NCI-H226 (cell line): Measurements from ENCODE around the gene FGD5.
"Not testable (repeated sequence)": the region's sequence is repeated elsewhere in the genome, so short reads cannot be mapped to it uniquely, and the experiment has no call there.

ENCODE experiments used
- DNase-seq: peaks from one replicate; pipeline ENCODE4 v3.0.0-alpha.2; 2015

Gene FGD5

DNA sequence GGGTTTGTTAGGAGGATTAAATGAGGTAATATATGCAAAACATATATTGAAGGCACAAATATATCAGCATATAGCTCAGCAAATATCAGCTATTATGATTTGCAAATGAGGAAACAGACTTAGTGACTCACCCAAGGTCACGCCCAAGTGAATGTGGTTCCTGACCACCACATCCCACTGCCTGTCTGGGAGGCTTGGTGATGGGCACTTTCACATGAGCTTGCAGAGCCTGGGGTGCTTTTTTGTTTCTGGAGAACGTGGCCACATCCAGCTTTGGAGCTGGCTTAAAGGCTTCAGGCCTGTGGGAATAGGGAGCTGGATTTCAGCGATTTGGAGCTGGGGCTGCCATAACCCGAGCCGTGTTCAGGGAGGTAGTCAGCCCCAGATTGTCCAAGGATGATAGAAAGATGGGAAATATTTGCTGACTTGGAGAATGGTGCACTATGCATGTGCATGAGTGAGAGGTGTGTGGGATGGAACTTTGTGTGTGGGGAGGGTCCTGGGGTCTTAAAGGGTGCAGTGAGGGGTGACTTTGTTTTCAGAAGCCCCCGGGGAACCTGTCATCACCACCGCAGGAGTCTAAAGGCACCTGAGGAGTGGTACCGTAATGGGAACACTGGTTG is 12.0 kb upstream of the FGD5 start:
- DNase-seq, result no peak

DNA sequence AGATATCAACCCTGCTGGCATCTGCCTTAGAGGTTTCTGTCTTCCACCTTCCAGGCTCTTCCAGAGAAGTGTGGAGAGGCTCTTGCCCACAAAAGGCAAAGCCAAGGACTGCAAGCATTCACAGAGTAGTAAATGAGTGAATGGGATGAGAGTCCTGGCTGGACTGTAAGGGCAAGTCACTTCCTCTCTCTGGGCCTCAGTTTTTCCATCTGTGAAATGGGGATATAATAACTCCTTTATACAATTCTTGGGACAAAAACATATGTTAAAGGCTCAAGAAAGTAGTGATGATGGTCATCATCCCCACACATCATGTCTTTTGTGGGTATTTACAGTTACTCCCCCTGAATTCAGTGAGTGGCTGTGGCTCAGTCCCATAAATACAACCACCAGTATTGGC is 10.7 kb upstream of the FGD5 start:
- DNase-seq, result no peak

DNA sequence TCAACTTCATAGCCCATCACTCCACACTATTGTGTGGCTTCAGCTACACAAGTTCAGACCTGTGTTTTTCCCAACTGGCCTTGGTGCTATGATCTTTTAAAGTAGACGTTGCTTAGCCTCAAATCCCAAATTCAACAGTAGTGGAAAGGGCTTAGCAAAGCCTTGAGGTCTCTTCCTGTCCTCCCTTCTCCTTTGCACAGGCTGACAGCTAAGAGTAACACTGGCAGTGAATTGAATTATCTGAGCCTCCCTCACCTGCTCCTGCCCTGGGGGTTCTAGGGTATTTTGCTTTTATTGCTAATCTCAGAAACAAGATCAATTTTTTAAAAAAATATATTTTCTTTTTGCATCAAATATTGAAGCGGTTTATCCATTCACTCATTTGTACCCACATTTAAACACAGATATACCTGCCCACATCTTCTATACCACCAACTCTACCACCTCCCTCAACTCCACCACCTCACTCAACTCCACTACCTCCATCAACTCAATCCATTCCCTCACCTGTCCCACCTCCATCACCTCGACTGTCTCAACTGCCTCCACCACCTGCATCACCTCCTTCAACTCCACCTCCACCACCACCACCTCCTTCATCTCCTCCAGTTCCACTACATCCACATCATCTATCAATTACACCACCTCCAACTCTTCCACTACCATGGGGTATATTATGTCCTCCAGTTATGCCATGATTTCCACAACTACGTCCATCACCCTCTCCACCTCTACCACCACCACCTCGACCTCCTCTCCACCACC is 10.1 kb upstream of the FGD5 start:
- DNase-seq, result no peak

DNA sequence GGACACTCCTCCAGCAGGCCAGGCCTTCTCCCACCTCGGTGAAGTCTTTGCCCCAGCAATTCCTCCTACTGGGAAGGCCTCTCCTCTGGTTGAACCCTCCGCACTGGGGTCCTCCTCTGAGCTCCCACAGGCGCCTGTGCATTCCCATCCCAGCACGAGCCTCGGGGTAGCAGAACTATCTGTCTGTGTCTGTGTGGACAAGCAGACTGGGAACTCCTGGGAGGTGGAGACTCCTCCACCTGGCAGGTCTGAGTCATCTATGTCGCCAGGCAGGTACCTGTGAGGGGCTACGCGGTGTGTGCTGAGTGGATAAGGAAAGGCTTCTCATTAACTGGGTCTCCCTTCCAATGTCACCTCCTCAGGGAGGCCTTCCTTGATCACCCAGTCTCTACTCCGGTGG is 9.2 kb upstream of the FGD5 start:
- not testable (repeated sequence) for DNase-seq

DNA sequence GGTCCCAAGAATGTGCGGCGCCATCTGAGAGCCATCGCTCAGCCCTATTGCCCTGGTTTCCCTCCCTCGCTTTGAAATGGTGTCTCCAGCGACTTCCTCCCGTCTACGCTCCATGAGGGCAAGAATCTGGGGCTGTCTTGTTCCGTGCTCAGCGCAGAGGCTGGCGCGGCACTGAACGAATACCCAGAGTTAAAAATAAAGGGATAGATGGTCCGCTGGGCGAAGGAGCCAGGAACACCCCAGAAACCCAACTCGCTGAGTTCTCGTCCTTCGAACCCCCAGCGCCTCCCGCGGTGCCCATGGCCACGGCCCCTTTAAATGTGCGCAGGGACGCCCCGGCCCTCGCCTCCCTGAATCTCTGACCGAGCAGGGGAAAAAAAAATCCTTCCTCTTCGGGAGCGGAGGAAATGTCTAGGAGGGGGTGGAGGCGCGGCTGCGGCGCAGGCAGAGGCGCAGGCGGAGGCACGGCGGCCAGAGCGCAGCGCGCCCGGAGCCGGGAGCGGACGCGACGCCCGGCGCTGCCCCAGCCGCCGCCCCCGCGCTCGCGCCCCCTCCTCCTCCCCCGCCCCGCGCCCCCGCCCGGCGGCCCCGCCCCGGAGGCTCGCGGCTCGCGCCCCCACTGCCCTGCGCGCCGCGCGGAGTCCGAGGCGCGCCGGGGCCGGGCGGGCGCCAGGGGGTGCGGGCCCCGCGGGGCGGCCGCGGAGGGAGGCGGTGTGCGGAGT is 8.5 kb upstream of the FGD5 start:
- no peak for DNase-seq

DNA sequence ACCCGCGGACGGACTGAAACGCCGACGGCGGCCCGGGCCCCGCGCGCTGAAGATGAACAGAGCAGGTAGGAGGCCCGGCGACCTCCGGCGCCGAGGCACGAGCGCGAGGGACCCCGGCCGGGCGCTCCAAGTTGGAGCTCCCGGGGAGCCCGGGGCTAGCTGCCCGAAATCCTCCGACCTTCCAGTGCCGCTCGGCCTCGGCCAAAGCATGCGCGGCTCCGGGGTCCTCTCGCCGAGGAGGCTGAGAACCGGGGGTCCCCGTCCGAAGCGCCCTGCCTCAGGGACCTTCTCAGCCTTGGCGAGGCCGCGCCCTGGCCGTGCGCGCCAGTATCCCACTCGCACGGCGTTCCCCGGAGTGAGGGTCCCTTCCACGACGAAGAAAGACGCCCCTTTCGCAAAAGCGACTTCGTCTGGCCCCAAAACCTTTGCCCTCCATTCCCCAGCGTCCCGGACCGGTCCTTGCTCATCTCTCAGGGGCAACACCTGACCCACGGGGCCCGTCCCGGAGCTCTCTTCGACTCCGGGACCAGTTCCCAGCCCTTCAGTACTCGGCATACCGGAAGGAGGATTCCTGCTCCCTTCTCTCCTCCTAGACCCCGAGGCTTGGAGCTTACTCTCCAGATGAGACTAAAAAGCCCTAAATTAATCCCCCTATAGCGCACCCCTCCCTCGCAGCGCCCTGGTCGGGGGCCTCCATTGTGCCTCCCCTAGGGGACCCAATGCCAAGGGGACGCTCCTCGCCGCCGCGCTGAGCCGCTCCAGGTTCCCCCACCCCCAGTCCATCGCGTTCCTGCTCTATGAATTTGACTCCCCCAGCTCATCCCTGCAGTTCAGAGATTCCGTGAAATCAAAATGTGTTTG is 7.7 kb upstream of the FGD5 start:
- no peak for DNase-seq

DNA sequence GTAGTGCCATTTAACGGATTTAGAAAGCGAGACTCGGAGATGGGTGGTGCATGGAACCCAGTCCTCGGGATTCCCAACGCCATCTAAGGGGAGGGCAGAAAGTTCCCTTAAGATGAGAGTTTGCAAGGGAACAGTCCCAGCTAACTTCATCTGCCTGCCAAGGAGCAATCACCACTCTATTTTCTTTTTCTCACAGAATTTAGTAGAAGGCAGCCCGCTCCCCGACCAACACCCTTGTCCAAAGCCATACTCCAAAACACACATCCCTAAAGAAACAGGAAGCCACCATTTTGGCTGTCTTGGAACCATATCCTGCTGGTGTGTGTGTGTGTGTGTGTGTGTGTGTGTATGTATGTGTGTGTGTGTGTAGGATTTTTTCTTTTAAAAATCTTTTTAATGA is 7.1 kb upstream of the FGD5 start:
- DNase-seq, result no peak

DNA sequence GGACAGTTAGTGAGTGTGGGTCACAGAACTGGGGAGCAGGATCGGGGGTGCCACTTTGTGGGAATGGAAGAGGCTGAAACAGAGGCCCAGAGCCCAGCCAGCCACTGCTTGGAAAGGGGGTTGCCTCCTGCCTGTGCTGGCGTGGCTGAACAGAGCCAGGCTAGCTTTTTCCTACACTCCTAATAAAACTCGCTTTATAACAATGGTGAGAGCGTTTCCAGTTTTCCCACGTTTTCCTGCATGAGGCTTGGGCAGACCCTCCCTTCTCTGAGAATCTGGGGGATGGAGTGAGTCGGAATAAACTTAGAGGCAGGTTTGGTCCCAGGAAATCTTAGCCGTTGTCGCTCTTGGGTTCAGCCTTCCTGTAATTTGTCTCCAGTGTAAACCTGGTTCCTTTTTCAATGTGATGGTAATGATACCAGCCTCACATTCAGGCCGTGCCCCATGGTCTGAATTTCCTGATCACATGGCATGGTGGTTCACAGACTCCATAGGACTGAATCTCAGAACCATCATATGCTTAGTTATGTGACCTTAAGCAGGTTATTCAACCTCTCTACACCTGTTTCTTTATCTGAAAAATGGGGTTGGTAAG is 6.5 kb upstream of the FGD5 start:
- no peak for DNase-seq

DNA sequence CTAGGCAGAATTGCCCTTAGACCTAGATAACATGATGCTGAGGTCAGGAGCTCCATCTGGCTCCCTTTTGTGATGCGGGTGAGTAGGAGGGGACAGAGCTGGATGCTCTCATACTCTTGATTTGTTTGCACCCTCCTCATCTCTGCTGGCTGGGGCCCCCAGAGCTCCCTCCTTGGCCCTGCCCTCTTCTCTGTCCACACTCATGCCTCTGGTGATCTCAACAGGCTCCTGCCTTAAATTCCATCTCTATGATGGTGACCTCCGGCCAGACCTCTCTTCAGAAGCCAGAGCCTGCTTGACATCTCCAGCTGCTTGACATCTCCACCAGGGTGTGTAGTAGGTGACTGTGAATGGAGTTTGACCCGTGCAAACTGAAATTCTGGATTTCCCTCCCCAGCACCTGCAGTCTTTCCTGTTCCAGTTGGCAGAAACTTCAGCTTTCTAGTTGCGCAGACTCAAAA is 4.3 kb upstream of the FGD5 start:
- no peak for DNase-seq

DNA sequence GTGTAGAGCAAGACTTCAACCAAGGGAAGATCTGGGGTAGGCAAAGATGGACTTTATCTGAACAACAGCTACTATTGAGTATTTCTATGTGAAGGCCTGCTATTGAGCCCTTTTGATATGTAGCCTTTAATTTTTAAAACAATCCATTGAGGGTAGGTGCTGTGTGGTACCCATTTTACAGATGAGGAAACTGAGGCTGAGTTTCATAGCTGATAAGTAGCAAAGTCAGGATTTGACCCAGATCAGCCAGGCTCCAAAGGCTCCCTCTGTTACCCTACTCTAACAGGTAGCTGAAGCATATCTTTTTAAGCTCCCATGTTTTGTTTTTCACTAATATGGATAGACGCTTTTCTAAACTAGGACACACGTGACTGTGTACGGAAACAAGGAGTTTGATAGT is 2.4 kb upstream of the FGD5 start:
- DNase-seq, result no peak

DNA sequence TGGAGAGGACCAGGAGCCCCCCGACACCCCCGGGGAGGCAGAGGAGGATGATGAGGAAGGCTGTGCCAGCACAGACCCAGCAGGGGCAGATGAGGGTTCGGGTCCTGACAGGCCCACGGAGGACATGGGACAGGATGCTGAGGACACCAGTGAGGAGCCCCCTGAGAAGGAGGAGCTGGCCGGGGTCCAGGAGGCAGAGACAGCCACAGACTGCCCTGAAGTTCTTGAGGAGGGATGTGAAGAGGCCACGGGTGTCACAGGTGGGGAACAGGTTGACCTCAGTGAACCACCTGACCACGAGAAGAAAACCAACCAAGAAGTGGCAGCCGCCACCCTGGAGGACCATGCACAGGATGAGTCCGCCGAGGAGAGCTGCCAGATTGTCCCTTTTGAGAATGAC is 909 bp downstream of the FGD5 start:
- DNase-seq, result no peak

DNA sequence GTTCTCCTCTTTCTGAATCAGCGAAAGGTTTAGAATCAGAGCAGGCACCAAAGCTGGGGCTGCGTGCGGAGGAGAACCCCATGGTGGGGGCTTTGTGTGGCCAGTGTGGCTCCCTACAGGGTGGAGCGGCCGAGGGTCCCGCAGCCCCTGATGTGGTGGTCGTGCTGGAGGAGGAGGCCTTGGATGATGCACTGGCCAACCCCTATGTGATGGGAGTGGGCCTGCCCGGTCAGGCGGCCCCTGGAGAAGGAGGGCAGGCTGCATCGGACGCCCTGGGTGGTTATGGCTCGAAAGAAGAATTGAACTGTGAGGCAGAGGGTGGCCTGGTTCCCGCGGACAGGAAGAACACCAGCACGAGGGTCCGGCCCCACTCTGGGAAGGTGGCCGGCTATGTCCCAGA is 1.4 kb downstream of the FGD5 start:
- DNase-seq, result no peak

DNA sequence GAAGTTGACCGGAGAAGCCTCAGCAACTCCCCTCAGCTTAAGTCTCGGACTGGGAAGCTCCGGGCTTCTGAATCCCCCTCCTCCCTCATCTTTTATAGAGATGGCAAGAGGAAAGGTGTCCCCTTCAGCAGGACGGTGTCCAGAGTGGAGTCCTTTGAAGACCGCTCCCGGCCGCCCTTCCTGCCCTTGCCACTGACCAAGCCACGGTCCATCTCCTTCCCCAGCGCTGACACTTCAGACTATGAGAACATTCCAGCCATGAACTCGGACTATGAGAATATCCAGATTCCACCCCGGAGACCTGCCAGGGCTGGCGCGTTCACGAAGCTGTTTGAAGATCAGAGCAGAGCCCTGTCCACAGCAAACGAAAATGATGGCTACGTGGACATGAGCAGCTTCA is 2.4 kb downstream of the FGD5 start:
- no peak for DNase-seq

DNA sequence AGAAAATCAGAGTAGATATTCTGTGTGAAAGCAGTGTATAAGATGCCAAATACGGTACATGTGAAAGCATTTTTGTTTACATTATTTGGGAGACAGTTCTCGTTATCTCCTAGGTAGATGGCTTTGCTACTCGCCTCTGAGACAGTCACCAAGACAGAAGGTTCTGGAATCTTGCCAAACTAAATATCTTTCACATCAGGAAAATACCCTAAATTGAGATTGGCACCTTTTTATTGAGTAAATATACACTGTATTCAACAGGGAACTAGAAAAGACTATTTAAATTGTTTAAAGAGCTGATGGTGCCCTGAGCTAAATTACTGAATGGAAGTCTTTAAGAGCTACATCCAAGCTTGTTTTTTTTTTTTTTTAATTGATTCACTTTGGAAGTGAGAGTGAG is 3.4 kb downstream of the FGD5 start:
- DNase-seq, result no peak

DNA sequence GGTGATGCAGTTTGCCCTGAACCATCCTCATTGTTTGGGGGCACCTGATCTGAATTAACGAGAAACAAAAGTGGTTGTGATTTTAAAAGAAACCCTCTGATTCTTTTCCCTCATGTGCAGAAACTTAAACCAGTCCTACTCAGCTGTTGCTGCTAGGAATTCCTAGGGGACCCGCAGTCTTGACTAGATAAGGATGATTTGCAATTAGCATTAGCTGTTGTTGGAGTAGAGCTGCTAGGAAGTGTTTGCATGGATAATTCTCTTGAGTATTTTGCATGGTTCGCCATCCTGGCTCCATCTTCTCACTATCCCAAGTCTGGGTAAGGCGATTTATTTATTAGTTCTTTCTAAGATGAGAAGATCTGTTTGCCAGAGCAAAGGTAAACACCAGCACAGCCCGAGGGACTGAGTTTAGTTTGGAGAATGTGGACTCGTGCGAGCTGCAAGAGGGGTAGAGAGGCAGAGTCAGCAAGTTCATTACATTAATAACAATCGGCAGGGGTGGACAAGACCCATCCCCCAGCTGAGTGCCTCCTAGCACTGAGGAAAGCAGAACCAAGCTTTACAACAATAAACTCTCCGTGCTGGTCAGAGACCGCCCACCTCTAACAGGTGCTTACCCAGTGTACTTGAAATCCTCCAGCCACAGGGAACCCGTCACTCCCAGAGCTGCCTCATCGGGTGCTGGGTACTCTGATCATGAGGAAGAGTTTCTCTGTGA is 4.1 kb downstream of the FGD5 start:
- no peak for DNase-seq

DNA sequence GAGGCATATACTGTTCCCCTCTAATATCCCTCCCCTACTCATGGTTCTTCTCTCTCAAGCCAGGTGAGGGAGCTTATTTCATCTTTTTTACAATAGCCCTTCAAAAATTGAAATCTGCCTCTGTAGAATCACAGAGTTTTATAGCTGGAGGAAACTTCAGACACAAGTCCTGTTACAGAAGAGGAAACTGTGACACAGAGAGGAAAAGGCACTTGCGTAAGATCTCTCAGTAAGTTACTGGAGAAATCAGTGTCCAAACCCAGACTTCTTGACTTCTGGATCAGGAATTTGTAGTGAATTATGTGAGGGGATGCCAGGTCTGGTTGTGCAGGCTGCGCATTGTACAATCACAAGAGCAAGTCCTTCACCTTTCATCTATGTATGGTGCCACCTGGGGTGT is 4.6 kb downstream of the FGD5 start:
- DNase-seq, result no peak

DNA sequence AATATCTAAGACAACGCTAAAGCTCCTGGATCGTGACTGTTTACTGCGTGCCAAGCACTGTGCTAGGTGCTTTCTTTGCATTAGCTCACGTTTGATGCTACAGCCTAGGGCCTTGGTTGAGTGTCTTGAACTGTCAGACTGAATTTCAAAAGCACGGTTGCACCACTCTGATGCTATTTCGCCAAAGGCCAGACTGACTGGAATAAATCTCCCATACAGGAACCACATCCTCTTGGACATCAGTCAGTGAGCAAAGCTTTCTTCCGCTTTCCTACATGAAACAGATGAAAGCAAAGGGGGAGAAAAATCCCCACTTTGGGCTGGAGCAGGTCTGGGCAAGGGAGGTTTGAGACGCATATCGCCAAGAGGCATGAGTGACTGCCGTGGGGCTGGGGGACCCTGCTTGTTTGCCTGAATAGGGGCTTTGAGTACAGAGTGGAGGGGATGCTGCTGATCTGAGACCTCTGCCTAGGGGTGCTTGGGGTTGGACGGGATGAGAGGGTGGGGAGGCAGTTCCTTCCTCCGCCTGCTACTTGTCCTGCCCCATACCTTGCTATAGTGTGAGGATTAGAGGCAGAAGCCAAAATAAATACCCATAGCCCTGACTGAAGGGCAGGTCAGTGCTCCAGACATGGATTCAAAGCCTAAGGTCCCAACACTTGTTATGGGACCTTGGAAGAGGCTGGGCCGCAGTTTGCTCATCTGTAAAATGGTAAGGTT is 5.3 kb downstream of the FGD5 start:
- DNase-seq, result no peak

DNA sequence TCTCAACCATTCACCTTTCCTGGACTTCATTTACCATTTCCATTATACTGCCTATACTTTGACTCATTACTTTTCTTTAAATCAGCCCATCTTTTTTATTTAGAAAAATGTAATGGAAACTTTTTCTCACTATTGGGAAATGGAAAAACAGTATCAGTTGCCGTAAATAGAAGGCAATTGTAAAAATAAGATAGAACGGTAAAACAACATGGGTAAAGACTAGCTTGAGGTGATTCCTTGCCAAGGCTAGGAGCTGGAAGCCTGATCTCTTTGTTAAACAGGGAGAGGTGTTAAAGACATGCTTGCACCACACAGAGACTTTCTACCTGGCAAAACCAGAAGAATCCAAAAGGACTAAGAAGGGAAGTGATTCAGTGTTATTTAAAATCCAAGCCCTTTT is 5.9 kb downstream of the FGD5 start:
- DNase-seq, result no peak

DNA sequence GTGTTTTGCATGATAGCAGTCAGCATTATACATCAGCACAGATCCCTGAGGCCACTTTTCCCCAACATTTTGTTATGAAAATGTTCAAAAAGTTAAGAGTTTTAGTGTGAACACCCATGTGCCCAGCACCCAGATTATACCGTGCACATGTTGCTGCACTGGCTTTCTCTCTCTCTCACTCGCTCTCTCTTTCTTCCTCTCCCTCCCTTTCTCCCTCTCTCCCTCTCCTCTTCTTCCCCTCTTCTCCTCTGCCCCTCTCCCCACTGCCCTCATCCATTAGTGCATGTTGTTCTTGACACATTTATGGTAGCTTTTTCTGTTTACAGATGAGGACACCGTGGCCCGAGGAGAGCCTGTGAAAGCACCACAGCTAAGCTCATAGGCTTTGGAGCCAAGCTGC is 7.3 kb downstream of the FGD5 start:
- no peak for DNase-seq

DNA sequence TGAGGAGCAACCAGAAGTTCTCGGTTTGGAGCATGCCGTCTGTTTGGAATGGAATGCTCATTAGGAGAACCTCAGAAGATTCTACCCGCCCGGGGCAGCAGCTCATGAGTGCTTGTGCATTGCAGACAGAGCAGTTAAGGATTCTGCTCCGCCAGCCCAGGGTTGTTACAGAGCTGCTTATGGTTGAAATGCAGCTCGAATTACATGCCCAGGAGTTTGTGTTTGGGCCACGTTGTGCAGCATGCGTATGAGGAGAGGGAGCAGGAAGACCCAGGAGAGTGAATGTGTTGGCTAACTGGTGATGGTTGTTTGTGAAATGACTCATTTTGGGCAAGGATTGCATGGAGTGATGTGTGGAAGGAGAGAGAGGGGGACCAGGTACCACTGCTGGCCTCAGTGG is 9.0 kb downstream of the FGD5 start:
- DNase-seq, result no peak

DNA sequence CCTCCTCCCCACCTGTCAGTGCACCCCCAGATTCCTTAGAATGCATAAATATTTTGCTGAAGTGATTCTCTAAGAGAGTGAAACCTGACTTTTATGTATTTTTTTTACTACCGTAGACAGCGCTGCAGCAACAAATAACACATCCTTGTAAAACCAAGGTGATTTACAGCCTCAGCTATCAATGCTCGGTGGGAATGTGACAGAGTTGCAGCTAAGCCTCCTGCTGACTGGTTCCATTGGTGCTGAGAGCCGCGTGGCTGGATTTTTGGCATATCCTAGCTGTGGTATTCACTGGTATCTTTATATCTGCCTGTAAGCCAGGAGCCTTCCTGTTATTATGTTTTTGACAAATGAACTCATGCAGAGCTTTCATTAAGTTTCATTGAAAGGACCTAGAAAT is 11.0 kb downstream of the FGD5 start:
- no peak for DNase-seq
